Activated naive CD4-positive, alpha-beta T cell (primary cell): ENCODE measurements around the gene AP2A1.
"Not testable (repeated sequence)": the region's sequence is repeated elsewhere in the genome, so short reads cannot be mapped to it uniquely, and the experiment has no call there.

ENCODE experiments used
- DNase-seq, 4 experiments: peaks; one replicate each; lab custom pipeline; 2025; lab: John Stamatoyannopoulos, UW

Gene AP2A1

GRCh38 chr19:49766930-49767299, at the start of gene AP2A1:
TSS of gene AP2A1 (plus strand) at chr19:49767001. CDS start at chr19:49767134, 133 bp downstream.
- DNase-seq = peak in 1 of 4 experiments; percentile 64

- no peak for DNase-seq
These were observed 48.3 kb upstream of the AP2A1 start for GRCh38 chr19:49718511-49718910.

GRCh38 chr19:49718991-49719390, 47.8 kb upstream of the AP2A1 start:
- DNase-seq = no peak

- DNase-seq = not testable (repeated sequence)
These were observed 47.4 kb upstream of the AP2A1 start for GRCh38 chr19:49719420-49719819.

GRCh38 chr19:49727217-49728030, 39.4 kb upstream of the AP2A1 start:
- DNase-seq = no peak

- no peak for DNase-seq
These were observed 36.6 kb upstream of the AP2A1 start for GRCh38 chr19:49730166-49730565.

- DNase-seq = no peak
These were observed 28.5 kb upstream of the AP2A1 start for GRCh38 chr19:49738268-49738667.

- DNase-seq = no peak
These were observed 27.7 kb upstream of the AP2A1 start for GRCh38 chr19:49739098-49739497.

GRCh38 chr19:49739933-49740332, 26.9 kb upstream of the AP2A1 start:
- DNase-seq = no peak

GRCh38 chr19:49741210-49741844, 25.5 kb upstream of the AP2A1 start:
- no peak for DNase-seq

- no peak for DNase-seq
These were observed 21.8 kb upstream of the AP2A1 start for GRCh38 chr19:49744946-49745381.

- peak in 2 of 4 experiments; percentile 6 to 18 for DNase-seq
These were observed 20.4 kb upstream of the AP2A1 start for GRCh38 chr19:49746206-49746958.

- no peak for DNase-seq
These were observed 17.6 kb upstream of the AP2A1 start for GRCh38 chr19:49749055-49749716.

GRCh38 chr19:49749771-49750170, 17.0 kb upstream of the AP2A1 start:
- DNase-seq = no peak

- no peak for DNase-seq
These were observed 14.1 kb upstream of the AP2A1 start for GRCh38 chr19:49752701-49753100.

GRCh38 chr19:49755956-49756355, 10.8 kb upstream of the AP2A1 start:
- DNase-seq = no peak

GRCh38 chr19:49758292-49758691, 8.5 kb upstream of the AP2A1 start:
- no peak for DNase-seq

GRCh38 chr19:49761249-49761624, 5.6 kb upstream of the AP2A1 start:
- DNase-seq = no peak

GRCh38 chr19:49761625-49762311, 5.0 kb upstream of the AP2A1 start:
- DNase-seq = peak in 1 of 4 experiments; percentile 16

- DNase-seq = no peak
These were observed 3.6 kb upstream of the AP2A1 start, which contains the start of gene TSKS for GRCh38 chr19:49763230-49763629. TSS of gene TSKS (minus strand) at chr19:49763306. CDS start at chr19:49763247, 59 bp downstream.

GRCh38 chr19:49764341-49764740, 2.5 kb upstream of the AP2A1 start:
- no peak for DNase-seq
